ENCODE data around the gene MYO5B.
A peak's percentile ranks its signal among the peaks of the same experiment; 100 is the strongest.
"Not testable (repeated sequence)": the region's sequence is repeated elsewhere in the genome, so short reads cannot be mapped to it uniquely, and the experiment has no call there.

MYO5B gene

GRCh38 chr18:49837889-49838288, 357.1 kb downstream of the MYO5B start:
- Histone ChIP-seq H3K9me3 (ENCODE audit: control insufficient read depth, insufficient read depth, low read length) (no peaks in the 10 kb centered on the region), H3K36me3 (ENCODE audit: insufficient read depth, low read length) (no peaks in the 10 kb centered on the region), H3K9ac (ENCODE audit: low read depth, low read length) (no peak overlapping the region), H3K4me1 (ENCODE audit: insufficient read depth, low read length) (no peaks in the 10 kb centered on the region)

- not testable (repeated sequence) for H3K36me3 ChIP-seq (ENCODE audit: insufficient read depth, low read length); H3K9ac ChIP-seq (ENCODE audit: low read depth, low read length); H3K9me3 ChIP-seq (ENCODE audit: control insufficient read depth, insufficient read depth, low read length); H3K4me1 ChIP-seq (ENCODE audit: insufficient read depth, low read length)
Observed at GRCh38 chr18:49837316-49837835, 357.6 kb downstream of the MYO5B start.

GRCh38 chr18:49835405-49835804, 359.5 kb downstream of the MYO5B start:
- Histone ChIP-seq H3K36me3 (ENCODE audit: insufficient read depth, low read length) (no peaks in the 10 kb centered on the region), H3K9ac (ENCODE audit: low read depth, low read length) (no peak overlapping the region), H3K9me3 (ENCODE audit: control insufficient read depth, insufficient read depth, low read length) (no peaks in the 10 kb centered on the region), H3K4me1 (ENCODE audit: insufficient read depth, low read length) (no peaks in the 10 kb centered on the region)

- Histone ChIP-seq H3K36me3 (ENCODE audit: insufficient read depth, low read length) (no peaks in the 10 kb centered on the region), H3K4me1 (ENCODE audit: insufficient read depth, low read length) (no peaks in the 10 kb centered on the region), H3K9ac (ENCODE audit: low read depth, low read length) (no peak overlapping the region), H3K9me3 (ENCODE audit: control insufficient read depth, insufficient read depth, low read length) (no peaks in the 10 kb centered on the region)
Observed at GRCh38 chr18:49834258-49834657, 360.7 kb downstream of the MYO5B start.

GRCh38 chr18:49833814-49834213, 361.1 kb downstream of the MYO5B start:
- Histone ChIP-seq H3K36me3 (ENCODE audit: insufficient read depth, low read length) (no peaks in the 10 kb centered on the region), H3K9me3 (ENCODE audit: control insufficient read depth, insufficient read depth, low read length) (no peaks in the 10 kb centered on the region), H3K9ac (ENCODE audit: low read depth, low read length) (no peak overlapping the region), H3K4me1 (ENCODE audit: insufficient read depth, low read length) (no peaks in the 10 kb centered on the region)

- Histone ChIP-seq H3K4me1 (ENCODE audit: insufficient read depth, low read length) (no peaks in the 10 kb centered on the region), H3K9ac (ENCODE audit: low read depth, low read length) (no peak overlapping the region), H3K9me3 (ENCODE audit: control insufficient read depth, insufficient read depth, low read length) (peaks cover 8% of the 10 kb centered on the region; the same call in 1 of the 2 replicates), H3K36me3 (ENCODE audit: insufficient read depth, low read length) (no peaks in the 10 kb centered on the region)
Observed at GRCh38 chr18:49832221-49832647, 362.7 kb downstream of the MYO5B start.

GRCh38 chr18:49827996-49828395, 367.0 kb downstream of the MYO5B start:
- H3K9me3 ChIP-seq (ENCODE audit: control insufficient read depth, insufficient read depth, low read length), result peaks cover 8% of the 10 kb centered on the region; the same call in 1 of the 2 replicates
- no peaks in the 10 kb centered on the region for H3K36me3 ChIP-seq (ENCODE audit: insufficient read depth, low read length)
- H3K4me1 ChIP-seq (ENCODE audit: insufficient read depth, low read length), result no peaks in the 10 kb centered on the region
- no peak overlapping the region for H3K9ac ChIP-seq (ENCODE audit: low read depth, low read length)

- Histone ChIP-seq H3K9ac (ENCODE audit: low read depth, low read length) (no peak overlapping the region), H3K9me3 (ENCODE audit: control insufficient read depth, insufficient read depth, low read length) (no peaks in the 10 kb centered on the region), H3K36me3 (ENCODE audit: insufficient read depth, low read length) (no peaks in the 10 kb centered on the region), H3K4me1 (ENCODE audit: insufficient read depth, low read length) (no peaks in the 10 kb centered on the region)
Observed at GRCh38 chr18:49819823-49820671, 374.9 kb downstream of the MYO5B start.

- no peaks in the 10 kb centered on the region for H3K4me1 ChIP-seq (ENCODE audit: insufficient read depth, low read length)
- H3K9ac ChIP-seq (ENCODE audit: low read depth, low read length), result no peak overlapping the region
Observed at GRCh38 chr18:49819071-49819662, 375.8 kb downstream of the MYO5B start.

GRCh38 chr18:49817947-49818346, 377.0 kb downstream of the MYO5B start:
- Histone ChIP-seq H3K9ac (ENCODE audit: low read depth, low read length) (no peak overlapping the region), H3K9me3 (ENCODE audit: control insufficient read depth, insufficient read depth, low read length) (no peaks in the 10 kb centered on the region), H3K4me1 (ENCODE audit: insufficient read depth, low read length) (no peaks in the 10 kb centered on the region), H3K36me3 (ENCODE audit: insufficient read depth, low read length) (no peaks in the 10 kb centered on the region)

More at GRCh38 chr18:49819071-49819662, 375.8 kb downstream of the MYO5B start:
- no peaks in the 10 kb centered on the region for H3K9me3 ChIP-seq (ENCODE audit: control insufficient read depth, insufficient read depth, low read length)
- no peaks in the 10 kb centered on the region for H3K36me3 ChIP-seq (ENCODE audit: insufficient read depth, low read length)

- no peaks in the 10 kb centered on the region for H3K9me3 ChIP-seq (ENCODE audit: control insufficient read depth, insufficient read depth, low read length)
- no peak overlapping the region for H3K9ac ChIP-seq (ENCODE audit: low read depth, low read length)
- H3K36me3 ChIP-seq (ENCODE audit: insufficient read depth, low read length), result no peaks in the 10 kb centered on the region
- H3K4me1 ChIP-seq (ENCODE audit: insufficient read depth, low read length), result 0 out of 2 replicates have a peak, but pooled peaks cover 3% of the 10 kb centered on the region
Observed at GRCh38 chr18:49815927-49816326, 379.0 kb downstream of the MYO5B start.

GRCh38 chr18:49814147-49814499, 380.8 kb downstream of the MYO5B start:
- Histone ChIP-seq H3K4me1 (ENCODE audit: insufficient read depth, low read length) (0 out of 2 replicates have a peak, but pooled peaks cover 3% of the 10 kb centered on the region), H3K9me3 (ENCODE audit: control insufficient read depth, insufficient read depth, low read length) (peaks cover 3% of the 10 kb centered on the region; the same call in 1 of the 2 replicates), H3K36me3 (ENCODE audit: insufficient read depth, low read length) (no peaks in the 10 kb centered on the region)

GRCh38 chr18:49813319-49814146, 381.4 kb downstream of the MYO5B start, which contains the start of gene ACAA2:
TSS of gene ACAA2 (minus strand) at chr18:49813533. CDS start at chr18:49813484, 49 bp downstream.
- peaks cover 5% of the 10 kb centered on the region; the same call in 1 of the 2 replicates for H3K9me3 ChIP-seq (ENCODE audit: control insufficient read depth, insufficient read depth, low read length)
- peak within 1 kb of the TSS; percentile 85 for H3K9ac ChIP-seq (ENCODE audit: low read depth, low read length)
- 0 out of 2 replicates have a peak, but pooled peaks cover 3% of the 10 kb centered on the region for H3K4me1 ChIP-seq (ENCODE audit: insufficient read depth, low read length)
- no peaks in the 10 kb centered on the region for H3K36me3 ChIP-seq (ENCODE audit: insufficient read depth, low read length)

More at GRCh38 chr18:49814147-49814499, 380.8 kb downstream of the MYO5B start:
- H3K9ac ChIP-seq (ENCODE audit: low read depth, low read length), result peak overlapping the region; percentile 85

- 0 out of 2 replicates have a peak, but pooled peaks cover 3% of the 10 kb centered on the region for H3K4me1 ChIP-seq (ENCODE audit: insufficient read depth, low read length)
- H3K36me3 ChIP-seq (ENCODE audit: insufficient read depth, low read length), result no peaks in the 10 kb centered on the region
- H3K9me3 ChIP-seq (ENCODE audit: control insufficient read depth, insufficient read depth, low read length), result peaks cover 6% of the 10 kb centered on the region; the same call in 1 of the 2 replicates
- H3K9ac ChIP-seq (ENCODE audit: low read depth, low read length), result peak overlapping the region; percentile 85
Observed at GRCh38 chr18:49813069-49813318, 382.0 kb downstream of the MYO5B start.

Data from ES-I3 (cell line).